Measurements from ENCODE around the gene FARS2.

- TF ChIP-seq POLR2A (IDR thresholded peaks at IDR 0.05; ENCODE audit: low read length) (no peak), GATA1 (IDR thresholded peaks at IDR 0.05; ENCODE audit: low read depth, low read length) (no peak)
These were observed 20.1 kb upstream of the FARS2 start for GRCh38 chr6:5241252-5241651.
